ENCODE measurements around the gene CD82.

The CD82 gene

DNA sequence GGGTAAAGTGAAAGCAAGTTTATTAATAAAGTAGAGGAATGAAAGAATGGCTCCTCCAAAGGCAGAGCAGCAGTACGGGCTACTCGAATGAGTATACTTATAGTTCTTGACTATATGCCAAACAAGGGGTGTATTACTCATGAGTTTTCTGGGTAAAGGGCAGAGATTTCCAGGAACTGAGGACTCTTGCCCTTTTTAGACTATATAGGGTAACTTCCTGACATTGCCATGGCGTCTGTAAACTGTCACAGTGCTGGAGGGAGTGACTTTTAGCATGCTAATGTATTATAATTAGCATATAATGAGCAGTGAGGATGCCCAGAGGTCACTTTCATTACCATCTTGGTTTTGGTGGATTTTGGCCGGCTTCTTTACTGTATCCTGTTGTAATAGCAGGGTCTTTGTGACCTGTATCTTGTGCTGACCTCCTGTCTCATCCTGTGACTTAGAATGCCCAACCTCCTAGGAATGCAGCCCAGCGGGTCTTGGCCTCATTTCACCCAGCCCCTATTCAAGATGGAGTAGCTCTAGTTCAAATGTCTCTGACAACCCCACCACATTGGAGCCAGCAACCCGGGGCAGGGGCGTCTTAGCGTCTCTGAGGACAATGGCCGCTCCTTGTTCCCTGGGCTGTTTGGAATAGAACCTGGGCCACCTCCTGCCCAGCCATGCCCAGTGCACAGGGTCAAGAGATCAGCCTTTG lies 34.9 kb upstream of the CD82 start:
- H2BK15ac ChIP-seq (ENCODE audit: low read depth, poor library complexity, severe bottlenecking) = no peak overlapping the region
- no peak overlapping the region for H3K9ac ChIP-seq (ENCODE audit: low read length)
- H3K36me3 ChIP-seq (ENCODE audit: control insufficient read depth in 1 of 2, insufficient read depth in 2 of 2, low read depth in 1 of 2, low read length in 2 of 2) = no peaks in the 10 kb centered on the region
- no peak overlapping the region for H3K18ac ChIP-seq (ENCODE audit: low read depth in 1 of 2, low read length in 2 of 2)
- no peak overlapping the region for H4K91ac ChIP-seq (ENCODE audit: low read length)
- WGBS = 77% methylated on average over 9 of the region's 9 CpGs
- no peak overlapping the region for H3K27ac ChIP-seq (ENCODE audit: low read length, poor library complexity, severe bottlenecking)
- no peak overlapping the region for H3K4ac ChIP-seq (ENCODE audit: low read depth in 1 of 2, low read length in 2 of 2)
- no peak overlapping the region for H3K4me3 ChIP-seq (ENCODE audit: insufficient read depth in 1 of 2, low read depth in 1 of 2, low read length in 2 of 2)
- no peaks in the 10 kb centered on the region for H3K79me1 ChIP-seq (replicated peaks; ENCODE audit: low read length, poor library complexity, severe bottlenecking)
- no peaks in the 10 kb centered on the region for H3K9me3 ChIP-seq (ENCODE audit: control insufficient read depth, low read length)
- no peak overlapping the region for H2BK5ac ChIP-seq (ENCODE audit: low read depth, low read length, poor library complexity, severe bottlenecking)
- H2AK5ac ChIP-seq (ENCODE audit: low read length, severe bottlenecking) = no peak overlapping the region
- no peak overlapping the region for H2BK120ac ChIP-seq (ENCODE audit: low read depth, low read length)
- no peak overlapping the region for H3K4me2 ChIP-seq (ENCODE audit: low read length, poor library complexity, severe bottlenecking)
- no peak overlapping the region for H3K23ac ChIP-seq (ENCODE audit: low read length in 2 of 2)
- DNase-seq = peak; percentile 29
- peaks cover 53 to 57% of the 10 kb centered on the region in 2 experiments for H3K27me3 ChIP-seq (ENCODE audit: control insufficient read depth in 1 of 2, insufficient read depth in 1 of 2, low read length in 2 of 2)
- no peak overlapping the region for H4K8ac ChIP-seq (ENCODE audit: low read length)
- H2BK12ac ChIP-seq (ENCODE audit: low read length in 2 of 2) = no peak overlapping the region
- H2AFZ ChIP-seq (ENCODE audit: low read depth, low read length) = no peak overlapping the region
- H3K4me1 ChIP-seq (ENCODE audit: control insufficient read depth, insufficient read depth, low read depth, low read length) = peaks cover 3% of the 10 kb centered on the region
- H3K14ac ChIP-seq (ENCODE audit: low read length in 2 of 2) = no peak overlapping the region

DNA sequence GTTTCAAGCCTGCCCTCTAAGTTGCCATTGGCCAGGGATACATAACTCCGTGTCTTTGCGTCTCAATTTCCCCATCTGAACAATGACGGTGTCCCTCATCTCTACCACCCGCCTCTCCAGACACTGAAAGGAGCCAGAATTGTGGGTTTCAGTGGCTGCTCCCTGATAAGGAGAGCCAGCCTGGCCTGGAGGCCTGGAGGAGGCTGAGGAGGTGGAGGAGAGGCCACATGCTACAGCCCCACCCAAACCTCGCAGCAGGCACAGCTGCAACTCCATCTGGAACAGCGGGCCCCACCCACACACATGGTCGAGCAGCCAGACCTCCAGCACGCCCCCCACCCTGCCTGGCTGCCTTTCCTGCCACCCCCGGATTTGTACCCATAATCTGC lies 34.4 kb upstream of the CD82 start:
- Histone ChIP-seq H2AFZ (ENCODE audit: low read depth, low read length) (no peak overlapping the region), H3K79me1 (replicated peaks; ENCODE audit: low read length, poor library complexity, severe bottlenecking) (no peaks in the 10 kb centered on the region), H2AK5ac (ENCODE audit: low read length, severe bottlenecking) (no peak overlapping the region), H3K27me3 (ENCODE audit: control insufficient read depth in 1 of 2, insufficient read depth in 1 of 2, low read length in 2 of 2) (peaks cover 52 to 53% of the 10 kb centered on the region in 2 experiments), H3K4me2 (ENCODE audit: low read length, poor library complexity, severe bottlenecking) (no peak overlapping the region), H2BK5ac (ENCODE audit: low read depth, low read length, poor library complexity, severe bottlenecking) (no peak overlapping the region), H3K4me3 (ENCODE audit: insufficient read depth in 1 of 2, low read depth in 1 of 2, low read length in 2 of 2) (no peak overlapping the region), H3K18ac (ENCODE audit: low read depth in 1 of 2, low read length in 2 of 2) (no peak overlapping the region), H3K23ac (ENCODE audit: low read length in 2 of 2) (no peak overlapping the region), H3K14ac (ENCODE audit: low read length in 2 of 2) (peak overlapping the region in 1 of 2 experiments; percentile 11), H2BK12ac (ENCODE audit: low read length in 2 of 2) (no peak overlapping the region), H3K4ac (ENCODE audit: low read depth in 1 of 2, low read length in 2 of 2) (no peak overlapping the region), H3K4me1 (ENCODE audit: control insufficient read depth, insufficient read depth, low read depth, low read length) (peaks cover 3% of the 10 kb centered on the region), H3K27ac (ENCODE audit: low read length, poor library complexity, severe bottlenecking) (no peak overlapping the region), H2BK120ac (ENCODE audit: low read depth, low read length) (no peak overlapping the region), H2BK15ac (ENCODE audit: low read depth, poor library complexity, severe bottlenecking) (no peak overlapping the region), H4K8ac (ENCODE audit: low read length) (no peak overlapping the region), H3K9ac (ENCODE audit: low read length) (no peak overlapping the region), H3K9me3 (ENCODE audit: control insufficient read depth, low read length) (no peaks in the 10 kb centered on the region), H4K91ac (ENCODE audit: low read length) (peak overlapping the region; percentile 18), H3K36me3 (ENCODE audit: control insufficient read depth in 1 of 2, insufficient read depth in 2 of 2, low read depth in 1 of 2, low read length in 2 of 2) (no peaks in the 10 kb centered on the region)
- WGBS = 63% methylated on average over 8 of the region's 9 CpGs
- DNase-seq = no peak

DNA sequence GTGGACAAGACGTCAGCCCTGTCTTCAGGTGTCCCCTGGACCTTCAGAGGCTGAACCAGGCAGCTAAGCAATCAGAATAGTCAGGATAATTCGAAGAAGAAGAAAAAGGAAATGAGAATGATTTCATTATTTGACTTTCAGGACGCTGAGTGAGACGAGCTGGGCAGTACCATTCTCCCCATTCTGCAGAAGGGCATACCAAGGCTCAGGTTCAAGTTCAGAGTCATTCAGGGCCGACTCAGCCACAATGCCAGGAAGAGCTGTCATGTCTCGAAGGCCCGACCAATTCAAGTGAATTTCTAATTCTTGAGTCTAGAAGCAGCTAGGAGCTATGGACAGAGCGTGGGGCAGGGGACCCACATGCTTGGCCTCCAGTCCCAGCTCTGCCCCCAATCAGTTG lies 33.8 kb upstream of the CD82 start:
- Histone ChIP-seq H4K91ac (ENCODE audit: low read length) (no peak overlapping the region), H2BK15ac (ENCODE audit: low read depth, poor library complexity, severe bottlenecking) (no peak overlapping the region), H3K9me3 (ENCODE audit: control insufficient read depth, low read length) (no peaks in the 10 kb centered on the region), H4K8ac (ENCODE audit: low read length) (no peak overlapping the region), H3K27ac (ENCODE audit: low read length, poor library complexity, severe bottlenecking) (no peak overlapping the region), H3K18ac (ENCODE audit: low read depth in 1 of 2, low read length in 2 of 2) (no peak overlapping the region), H2BK12ac (ENCODE audit: low read length in 2 of 2) (no peak overlapping the region), H2BK5ac (ENCODE audit: low read depth, low read length, poor library complexity, severe bottlenecking) (no peak overlapping the region), H3K14ac (ENCODE audit: low read length in 2 of 2) (no peak overlapping the region), H3K4me3 (ENCODE audit: insufficient read depth in 1 of 2, low read depth in 1 of 2, low read length in 2 of 2) (no peak overlapping the region), H2AFZ (ENCODE audit: low read depth, low read length) (no peak overlapping the region), H3K9ac (ENCODE audit: low read length) (no peak overlapping the region), H3K4ac (ENCODE audit: low read depth in 1 of 2, low read length in 2 of 2) (no peak overlapping the region), H3K4me1 (ENCODE audit: control insufficient read depth, insufficient read depth, low read depth, low read length) (peaks cover 3% of the 10 kb centered on the region), H2BK120ac (ENCODE audit: low read depth, low read length) (no peak overlapping the region), H3K79me1 (replicated peaks; ENCODE audit: low read length, poor library complexity, severe bottlenecking) (no peaks in the 10 kb centered on the region), H3K27me3 (ENCODE audit: control insufficient read depth in 1 of 2, insufficient read depth in 1 of 2, low read length in 2 of 2) (peaks cover 47 to 48% of the 10 kb centered on the region in 2 experiments), H3K23ac (ENCODE audit: low read length in 2 of 2) (no peak overlapping the region), H3K4me2 (ENCODE audit: low read length, poor library complexity, severe bottlenecking) (no peak overlapping the region), H3K36me3 (ENCODE audit: control insufficient read depth in 1 of 2, insufficient read depth in 2 of 2, low read depth in 1 of 2, low read length in 2 of 2) (no peaks in the 10 kb centered on the region), H2AK5ac (ENCODE audit: low read length, severe bottlenecking) (no peak overlapping the region)
- 78% methylated on average over 8 of the region's 8 CpGs for WGBS
- DNase-seq = no peak

DNA sequence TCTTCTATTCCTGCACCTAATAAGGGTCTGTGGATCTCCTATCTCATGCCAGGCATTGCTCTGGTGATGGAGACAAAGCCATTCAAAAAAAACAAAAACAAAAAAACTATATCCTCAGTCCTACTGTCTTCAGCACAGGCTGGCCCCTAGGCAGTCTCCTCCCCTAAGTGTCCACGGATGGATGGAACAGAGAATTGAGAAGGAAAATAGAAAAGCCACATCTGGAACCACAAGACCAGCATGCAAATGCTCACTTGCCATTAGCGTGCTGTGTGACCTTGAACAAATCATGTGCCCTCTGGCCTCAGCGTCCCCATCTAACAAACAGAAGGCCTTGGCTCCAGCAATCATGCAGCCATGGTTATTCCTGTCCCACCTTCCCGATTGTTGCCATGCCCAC lies 32.7 kb upstream of the CD82 start:
- H4K91ac ChIP-seq (ENCODE audit: low read length) = no peak overlapping the region
- no peak for DNase-seq
- H2BK15ac ChIP-seq (ENCODE audit: low read depth, poor library complexity, severe bottlenecking) = no peak overlapping the region
- no peak overlapping the region for H3K23ac ChIP-seq (ENCODE audit: low read length in 2 of 2)
- H3K4me3 ChIP-seq (ENCODE audit: insufficient read depth in 1 of 2, low read depth in 1 of 2, low read length in 2 of 2) = no peak overlapping the region
- H2BK5ac ChIP-seq (ENCODE audit: low read depth, low read length, poor library complexity, severe bottlenecking) = no peak overlapping the region
- H3K27ac ChIP-seq (ENCODE audit: low read length, poor library complexity, severe bottlenecking) = no peak overlapping the region
- no peak overlapping the region for H2AFZ ChIP-seq (ENCODE audit: low read depth, low read length)
- no peak overlapping the region for H3K14ac ChIP-seq (ENCODE audit: low read length in 2 of 2)
- H3K4me1 ChIP-seq (ENCODE audit: control insufficient read depth, insufficient read depth, low read depth, low read length) = peaks cover 3% of the 10 kb centered on the region
- no peaks in the 10 kb centered on the region for H3K79me1 ChIP-seq (replicated peaks; ENCODE audit: low read length, poor library complexity, severe bottlenecking)
- H3K27me3 ChIP-seq (ENCODE audit: control insufficient read depth in 1 of 2, insufficient read depth in 1 of 2, low read length in 2 of 2) = peaks cover 37 to 48% of the 10 kb centered on the region in 2 experiments
- H2BK12ac ChIP-seq (ENCODE audit: low read length in 2 of 2) = no peak overlapping the region
- no peaks in the 10 kb centered on the region for H3K9me3 ChIP-seq (ENCODE audit: control insufficient read depth, low read length)
- no peak overlapping the region for H3K4ac ChIP-seq (ENCODE audit: low read depth in 1 of 2, low read length in 2 of 2)
- no peak overlapping the region for H3K9ac ChIP-seq (ENCODE audit: low read length)
- H2BK120ac ChIP-seq (ENCODE audit: low read depth, low read length) = no peak overlapping the region
- no peaks in the 10 kb centered on the region for H3K36me3 ChIP-seq (ENCODE audit: control insufficient read depth in 1 of 2, insufficient read depth in 2 of 2, low read depth in 1 of 2, low read length in 2 of 2)
- H2AK5ac ChIP-seq (ENCODE audit: low read length, severe bottlenecking) = no peak overlapping the region
- H3K4me2 ChIP-seq (ENCODE audit: low read length, poor library complexity, severe bottlenecking) = no peak overlapping the region
- no peak overlapping the region for H3K18ac ChIP-seq (ENCODE audit: low read depth in 1 of 2, low read length in 2 of 2)
- WGBS = 47% methylated on average over 3 of the region's 4 CpGs
- H4K8ac ChIP-seq (ENCODE audit: low read length) = no peak overlapping the region
